ENCODE measurements around the gene ABHD6.
"Not testable (repeated sequence)": the region's sequence is repeated elsewhere in the genome, so short reads cannot be mapped to it uniquely, and the experiment has no call there.

Gene ABHD6

DNA sequence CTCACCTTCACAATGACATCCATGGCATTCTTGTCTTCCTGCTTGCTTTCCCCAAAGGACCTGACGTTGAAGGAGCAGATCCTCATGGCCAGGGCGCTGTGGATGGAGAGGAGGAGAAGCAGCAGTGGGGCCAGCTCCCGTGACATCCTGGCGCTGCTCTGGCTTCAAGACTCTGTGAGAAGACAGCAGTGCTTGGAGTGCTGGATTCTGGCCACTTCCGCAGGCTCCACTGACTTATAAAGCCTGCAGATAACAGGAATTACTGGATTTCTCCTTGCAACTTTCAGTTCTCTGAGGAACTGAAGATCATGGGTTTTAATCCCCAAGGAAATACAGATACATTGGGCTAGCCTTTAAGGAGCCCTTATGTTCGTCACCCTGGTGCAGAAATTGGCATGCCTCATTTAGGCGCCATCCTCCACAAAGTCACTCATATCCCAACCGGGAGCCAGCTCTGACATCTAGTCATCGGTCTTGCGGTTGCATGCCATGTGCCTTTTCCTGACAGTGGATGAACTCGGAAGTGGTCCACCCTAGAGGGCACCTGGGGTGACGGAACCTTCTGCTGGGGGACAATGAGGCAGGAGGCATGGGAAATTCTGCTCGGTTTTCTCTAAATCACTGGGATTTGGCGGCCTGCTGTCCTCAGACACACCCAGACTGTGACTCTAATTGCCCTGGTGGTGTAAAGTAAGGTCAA is 26.7 kb upstream of the ABHD6 start, which contains the start of gene DNASE1L3:
Gene DNASE1L3, minus strand, starts transcription at position 212 of the 700 bp plus-strand sequence. Its CDS starts 66 bp downstream, at position 146.
- no peak for DNase-seq

DNA sequence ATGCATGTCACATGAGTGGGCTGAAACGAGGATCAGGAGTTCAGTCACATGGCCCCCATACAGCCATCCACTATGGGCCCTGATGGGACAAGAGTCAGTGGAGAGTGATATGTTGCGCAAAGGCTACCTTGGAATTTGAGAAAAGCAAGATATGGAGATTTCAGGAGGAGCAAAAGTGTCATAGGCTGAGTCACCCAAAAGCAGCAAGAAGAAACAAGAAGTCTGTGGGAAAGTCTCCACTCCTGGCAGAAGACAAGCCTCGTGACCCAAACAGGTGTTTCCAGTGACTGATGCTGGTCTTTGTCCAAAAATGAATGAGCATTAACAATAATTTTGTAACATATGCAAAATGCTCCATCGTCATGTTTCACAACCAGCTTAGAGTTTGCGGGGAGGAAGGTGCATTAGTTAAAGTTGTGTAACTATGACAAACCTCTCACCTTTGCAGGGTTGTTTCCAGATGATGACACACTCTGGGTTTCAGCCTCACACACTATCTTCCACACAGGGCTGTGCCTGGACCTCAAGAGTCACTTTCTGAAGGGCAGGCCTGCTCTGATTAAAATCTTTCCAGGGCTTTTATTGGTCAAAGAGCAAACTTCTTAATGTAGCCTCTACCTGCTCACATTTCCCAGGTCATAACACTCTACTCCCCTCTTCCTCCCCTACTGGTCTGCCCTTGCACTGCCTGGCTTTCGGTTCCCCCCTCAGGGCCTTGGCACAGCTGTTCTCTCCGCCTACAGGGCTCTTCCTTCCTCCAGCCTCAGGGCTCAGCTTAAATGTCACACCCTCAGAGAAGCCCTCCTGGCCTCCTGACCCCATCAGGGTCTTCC is 22.9 kb upstream of the ABHD6 start:
- peak; percentile 44 to 60 for DNase-seq

DNA sequence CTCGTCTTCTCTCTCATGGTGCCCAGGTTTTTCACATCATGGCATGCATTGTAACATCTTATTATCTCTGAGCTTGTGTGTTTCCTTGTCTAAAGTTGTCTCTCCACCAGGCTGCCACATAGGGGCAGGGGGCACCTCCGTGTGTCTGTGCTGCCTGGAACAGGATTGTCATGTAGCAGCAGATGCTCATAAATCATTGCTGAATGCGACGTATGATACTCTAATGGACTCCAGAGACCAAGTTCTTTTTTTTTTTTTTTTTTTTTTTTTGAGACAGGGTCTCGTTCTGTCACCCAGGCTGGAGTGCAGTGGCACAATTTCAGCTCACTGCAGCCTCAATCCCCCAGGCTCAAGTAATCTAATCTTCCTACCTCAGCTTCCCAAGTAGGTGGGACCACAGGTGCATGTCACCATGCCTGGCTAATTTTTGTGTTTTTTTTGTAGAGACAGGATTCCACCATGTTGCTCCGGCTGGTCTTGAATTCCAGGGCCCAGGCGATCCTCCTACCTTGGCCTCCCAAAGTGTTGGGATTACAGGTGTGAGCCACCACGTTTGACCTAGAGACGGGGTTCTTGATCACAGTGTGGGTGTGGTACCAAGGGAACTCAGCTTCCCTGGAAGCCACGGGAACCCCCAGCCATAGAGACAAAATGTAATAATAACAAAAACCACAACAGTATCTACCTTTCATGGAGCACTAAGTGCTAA is 22.1 kb upstream of the ABHD6 start:
- no peak for DNase-seq

DNA sequence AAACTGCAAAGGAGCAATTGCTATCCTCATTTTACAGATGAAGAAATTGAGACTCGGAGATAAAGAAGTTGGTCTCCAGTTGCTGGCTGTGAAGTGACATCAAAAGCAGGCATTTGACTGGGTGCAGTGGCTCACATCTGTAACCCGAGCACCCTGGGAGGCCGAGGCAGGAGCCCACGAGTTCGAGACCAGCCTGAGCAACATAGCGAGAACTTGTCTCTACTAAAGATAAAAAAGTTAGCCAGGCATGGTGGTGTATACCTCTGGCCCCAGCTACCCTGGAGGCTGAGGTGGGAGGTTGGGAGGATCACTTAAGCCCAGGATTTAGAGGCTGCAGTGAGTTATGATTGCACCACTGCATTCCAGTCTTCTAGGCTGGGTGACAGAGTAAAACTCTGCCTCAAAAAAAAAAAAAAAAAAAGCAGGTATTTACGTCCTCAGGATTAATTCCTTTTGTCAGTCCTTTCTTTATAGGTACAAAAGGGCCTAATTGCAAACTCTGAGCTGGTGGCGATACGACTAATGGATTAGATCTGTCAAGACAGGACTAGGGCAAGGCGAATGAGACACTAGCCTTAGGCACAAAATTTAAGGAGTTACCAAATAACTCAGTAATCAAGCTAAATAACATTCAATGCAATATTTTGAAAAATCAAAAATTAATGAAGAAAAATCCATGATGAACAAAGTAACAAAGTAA is 20.9 kb upstream of the ABHD6 start:
- DNase-seq, result no peak

DNA sequence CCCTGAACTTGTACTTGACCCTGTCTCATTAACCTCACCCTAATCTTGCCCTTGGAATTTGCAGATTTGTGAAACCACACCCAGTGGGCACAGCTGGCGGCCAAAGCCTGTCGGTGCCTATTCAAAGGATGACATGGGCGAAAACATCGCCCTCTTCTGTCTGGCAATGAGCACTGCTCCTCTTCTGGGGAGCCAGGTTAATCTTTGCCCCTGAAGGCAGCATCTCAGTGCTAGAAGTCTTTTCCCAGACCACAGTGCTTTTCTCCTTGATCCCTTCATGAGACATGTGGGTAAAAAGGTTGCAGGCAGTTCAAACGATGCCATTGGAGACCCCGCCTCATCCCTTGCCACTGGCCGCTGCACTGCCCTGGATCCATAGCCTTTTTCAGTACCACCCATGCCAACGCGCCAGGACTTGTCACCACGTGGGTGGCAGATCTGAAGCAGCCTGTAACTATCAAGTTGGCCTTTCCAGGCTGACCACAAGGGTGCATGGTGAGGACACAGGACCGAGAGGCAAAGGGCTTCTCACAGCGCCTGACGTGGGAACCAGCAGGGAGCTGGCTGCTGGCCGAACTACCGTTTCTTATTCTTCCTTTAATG is 20.3 kb upstream of the ABHD6 start:
- DNase-seq, result peak; percentile 93 to 94

DNA sequence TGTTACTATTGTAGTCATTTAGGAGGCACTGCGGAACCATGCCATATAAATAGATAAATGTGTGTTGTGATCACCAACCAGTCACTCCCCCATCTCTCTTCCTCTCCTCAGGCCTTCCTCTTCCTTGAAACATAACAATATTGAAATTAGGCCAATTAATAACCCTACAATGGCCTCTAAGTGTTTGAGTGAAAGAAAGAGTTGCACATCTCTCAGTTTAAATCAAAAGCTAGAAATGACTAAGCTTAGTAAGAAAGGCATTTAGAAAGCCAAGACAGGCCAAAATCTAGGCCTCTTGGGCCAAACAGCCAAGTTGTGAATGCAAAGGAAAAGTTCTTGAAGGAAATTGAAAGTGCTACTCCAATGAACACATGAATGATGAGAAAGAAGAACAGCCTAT is 18.7 kb upstream of the ABHD6 start:
- no peak for DNase-seq

DNA sequence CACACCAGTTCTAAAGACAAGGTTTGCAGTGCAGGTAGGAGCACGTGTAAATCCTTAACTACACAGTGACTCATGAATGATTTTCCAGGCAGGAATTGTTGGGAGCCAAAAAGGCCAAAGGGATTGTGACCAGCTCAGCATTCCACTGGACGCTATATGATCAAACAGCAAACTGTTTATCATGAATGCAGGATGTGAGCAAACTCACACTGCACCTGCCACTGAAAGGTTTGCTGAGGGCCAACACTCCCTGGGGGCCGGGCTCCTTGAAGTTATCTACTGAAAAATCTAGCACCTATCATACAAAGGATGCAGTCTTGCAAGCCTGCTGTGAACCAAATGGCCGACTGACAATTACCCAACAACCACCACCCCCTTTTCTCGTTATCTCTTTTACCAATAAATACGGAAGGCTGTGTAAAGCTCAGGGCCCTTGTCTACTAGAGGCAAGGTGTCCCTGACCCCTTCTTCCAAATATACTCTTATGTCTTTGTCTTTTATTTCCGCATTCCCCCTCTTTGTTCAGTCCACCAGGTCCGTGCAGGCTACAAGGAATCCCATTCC is 15.3 kb upstream of the ABHD6 start:
- no peak for DNase-seq

DNA sequence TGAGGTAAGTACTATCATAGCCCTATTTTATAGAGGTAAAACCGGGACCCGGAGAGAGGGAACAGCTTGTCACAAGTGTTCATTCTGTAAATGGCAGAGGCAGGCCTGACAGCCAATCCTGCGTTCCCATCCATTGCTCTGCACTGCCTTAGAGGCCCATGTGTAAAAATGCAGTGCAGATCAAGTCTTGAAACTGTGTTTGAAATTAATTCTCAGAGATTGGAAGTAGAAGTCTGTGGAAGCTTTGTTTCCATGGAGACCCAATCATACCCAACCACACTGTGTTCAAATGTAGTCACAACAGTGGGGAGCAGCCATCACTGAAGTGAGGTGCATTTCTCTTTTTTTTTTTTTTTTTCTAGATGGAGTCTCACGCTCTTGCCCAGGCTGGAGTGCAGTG is 13.7 kb upstream of the ABHD6 start:
- DNase-seq, result no peak

DNA sequence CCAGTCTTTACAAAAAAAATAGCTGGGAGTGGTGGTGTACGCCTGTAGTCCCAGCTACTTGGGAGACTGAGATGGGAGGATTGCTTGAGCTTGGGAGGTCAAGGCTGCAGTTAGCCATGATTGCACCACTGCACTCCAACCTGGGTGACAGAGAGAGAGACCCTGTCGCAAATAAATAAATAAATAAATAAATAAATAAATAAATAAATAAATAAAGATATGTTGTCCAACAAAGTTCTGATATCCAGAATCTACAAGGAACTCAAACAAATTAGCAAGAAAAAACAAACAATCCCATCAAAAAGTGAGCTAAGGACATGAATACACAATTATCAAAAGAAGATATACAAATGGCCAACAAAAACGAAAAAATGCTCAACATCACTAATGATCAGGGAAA is 9.7 kb upstream of the ABHD6 start:
- DNase-seq, result not testable (repeated sequence)

DNA sequence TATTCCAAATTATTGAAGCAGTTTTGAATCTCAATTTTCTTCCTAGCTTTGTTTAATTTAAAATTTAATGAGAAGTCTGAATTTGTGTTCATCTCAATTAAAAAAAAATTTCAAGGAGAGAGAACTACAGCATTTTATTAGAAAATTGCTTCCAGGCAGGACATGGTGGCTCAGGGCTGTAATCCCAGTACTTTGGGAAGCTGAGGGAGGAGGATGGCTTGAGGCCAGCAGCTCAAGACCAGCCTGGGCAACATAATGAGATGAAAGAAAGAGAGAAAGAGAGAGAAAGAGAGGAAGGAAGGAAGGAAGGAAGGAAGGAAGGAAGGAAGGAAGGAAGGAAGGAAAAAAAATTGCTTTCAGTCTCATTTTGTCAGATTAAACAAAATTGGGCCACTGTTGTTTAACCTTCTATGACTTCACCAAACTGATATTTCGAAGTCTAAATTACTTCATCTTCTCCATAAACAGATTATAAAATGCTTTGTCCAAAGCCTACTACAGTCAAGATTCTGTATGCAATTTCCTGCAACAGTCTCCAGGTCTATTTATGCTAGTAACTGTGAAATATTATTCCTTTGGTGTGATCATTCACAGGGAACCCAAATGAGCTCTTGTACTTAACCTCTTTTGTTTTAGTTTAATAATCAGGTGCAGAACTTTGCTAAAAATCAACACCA is 6.6 kb upstream of the ABHD6 start:
- peak in 1 of 2 experiments; percentile 17 for DNase-seq

DNA sequence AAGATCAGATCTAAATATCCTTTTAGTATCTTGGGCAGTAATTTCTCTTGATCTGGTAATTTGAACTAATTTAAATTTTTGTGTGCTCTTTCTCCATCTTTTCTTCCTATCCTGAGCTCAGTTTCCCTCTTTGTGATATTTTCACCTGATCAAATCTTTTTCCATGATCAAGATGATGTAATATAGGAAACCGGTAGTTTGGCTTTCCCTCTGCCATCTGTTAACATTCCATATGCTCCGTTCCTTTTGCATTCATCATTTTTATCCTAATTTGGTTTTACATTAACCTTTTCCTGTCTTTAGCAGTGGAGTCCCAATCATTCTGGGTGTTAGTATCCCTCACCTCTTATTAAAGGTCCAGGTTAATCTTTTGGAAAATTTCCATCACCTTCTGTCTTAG is 5.9 kb upstream of the ABHD6 start:
- DNase-seq, result no peak

DNA sequence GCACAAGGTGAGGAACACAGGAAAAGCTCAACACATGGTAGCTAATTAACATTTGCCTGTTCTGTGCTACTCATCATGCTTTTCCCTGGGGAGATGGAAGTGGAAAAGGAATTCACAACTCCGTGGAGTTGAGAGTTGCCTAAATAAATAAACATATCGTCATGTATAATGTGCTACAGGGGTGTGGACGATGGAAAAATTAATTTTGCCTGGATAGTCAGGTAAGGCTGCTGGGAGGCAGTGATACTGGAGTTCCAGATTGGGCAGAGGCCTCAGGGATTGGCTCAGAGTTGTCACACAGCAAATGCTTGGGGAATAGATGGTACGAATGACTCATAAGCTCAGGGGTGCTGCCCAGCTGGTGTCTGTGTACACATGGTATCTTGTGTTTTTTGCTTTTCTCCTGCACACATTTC is 3.1 kb upstream of the ABHD6 start:
- DNase-seq, result no peak

DNA sequence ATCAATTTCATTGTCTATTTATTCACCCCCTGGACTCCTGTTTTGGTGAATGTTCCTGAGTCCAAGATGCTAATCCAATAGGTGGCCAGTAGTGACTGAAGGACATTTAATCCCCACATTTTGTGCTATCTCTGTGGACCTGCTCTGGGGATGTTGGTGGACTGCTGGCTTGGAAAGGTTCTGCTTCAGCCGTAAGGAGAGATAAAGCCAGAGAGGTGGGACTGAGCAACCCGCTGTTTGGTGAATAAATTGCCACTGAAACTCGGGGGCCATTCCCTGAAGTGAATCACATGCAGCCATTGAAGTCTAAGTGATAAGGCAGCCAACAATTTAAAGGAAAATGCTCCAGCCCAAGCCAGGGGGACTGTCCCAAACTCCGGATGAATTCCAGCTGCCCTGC is 1.6 kb upstream of the ABHD6 start:
- no peak for DNase-seq

DNA sequence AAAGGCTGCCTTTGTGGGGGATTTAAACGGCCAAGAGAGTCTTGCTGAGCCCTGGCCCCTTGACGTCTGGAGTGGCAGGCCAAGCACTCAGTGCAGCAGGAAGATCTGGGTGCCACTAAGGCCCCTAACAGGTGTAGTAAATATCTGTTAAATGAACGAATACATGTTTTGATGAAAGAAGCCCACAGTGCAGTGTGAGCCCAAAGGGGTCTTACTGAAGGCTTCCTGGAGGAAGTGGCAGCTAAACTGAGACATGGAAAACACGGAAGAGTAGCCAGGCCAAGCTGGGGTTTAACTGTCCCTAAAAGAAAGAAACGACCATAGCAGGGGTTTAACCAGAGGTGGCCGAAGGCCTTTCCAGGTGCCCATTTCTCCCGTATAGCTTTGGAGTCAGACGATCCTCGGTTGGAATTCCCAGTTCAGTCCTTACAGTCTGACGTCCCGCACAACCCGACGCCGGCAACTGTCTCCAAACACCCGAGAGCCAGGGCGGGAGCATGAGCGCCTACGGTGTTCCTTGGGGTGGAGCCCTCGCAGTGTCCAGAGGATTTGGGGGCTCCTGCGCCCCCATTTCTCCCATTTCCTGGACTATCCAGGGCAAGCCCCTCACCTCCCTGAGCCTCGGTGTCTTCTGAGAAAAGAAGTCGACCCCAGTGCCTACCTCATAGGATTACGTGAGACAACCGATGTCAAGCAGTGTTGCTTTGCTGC is 910 bp upstream of the ABHD6 start:
- no peak for DNase-seq

DNA sequence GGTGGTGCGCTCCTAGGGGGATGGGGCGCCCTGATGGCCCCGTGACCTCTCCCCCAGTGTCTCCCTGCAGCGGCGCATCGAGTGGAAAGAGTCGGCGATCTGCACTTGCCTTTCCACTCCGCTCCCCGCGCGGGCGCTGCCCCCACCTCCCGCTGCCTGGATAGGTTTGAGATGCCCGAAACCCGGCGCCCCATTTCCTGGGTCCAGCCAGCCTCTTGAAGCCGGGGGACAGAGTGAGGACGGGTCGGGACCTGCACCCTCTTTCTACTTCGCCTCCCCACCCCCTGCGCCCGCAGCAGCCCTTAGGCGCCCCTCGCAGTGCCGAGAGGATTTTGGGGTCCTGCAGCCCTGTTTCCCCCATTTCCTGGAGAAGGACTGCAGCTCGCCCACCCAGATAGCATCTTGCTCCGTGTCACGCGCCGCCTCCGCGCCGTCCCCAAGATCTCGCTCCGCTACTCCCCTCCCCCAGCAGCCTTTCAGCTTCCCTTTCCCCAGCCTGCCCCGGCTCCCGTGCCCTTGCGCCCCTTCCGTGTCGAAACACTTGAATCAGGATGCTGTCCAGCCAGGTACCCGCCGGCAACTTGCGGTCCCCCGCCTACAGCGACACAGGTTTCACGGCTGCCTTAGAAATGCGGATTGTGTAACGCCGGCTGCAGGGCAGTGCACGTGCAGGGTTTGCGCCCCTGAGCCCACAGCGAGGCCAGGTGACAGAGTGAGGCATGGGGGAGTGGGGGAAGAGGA is 519 bp downstream of the ABHD6 start:
- peak; percentile 63 to 68 for DNase-seq

DNA sequence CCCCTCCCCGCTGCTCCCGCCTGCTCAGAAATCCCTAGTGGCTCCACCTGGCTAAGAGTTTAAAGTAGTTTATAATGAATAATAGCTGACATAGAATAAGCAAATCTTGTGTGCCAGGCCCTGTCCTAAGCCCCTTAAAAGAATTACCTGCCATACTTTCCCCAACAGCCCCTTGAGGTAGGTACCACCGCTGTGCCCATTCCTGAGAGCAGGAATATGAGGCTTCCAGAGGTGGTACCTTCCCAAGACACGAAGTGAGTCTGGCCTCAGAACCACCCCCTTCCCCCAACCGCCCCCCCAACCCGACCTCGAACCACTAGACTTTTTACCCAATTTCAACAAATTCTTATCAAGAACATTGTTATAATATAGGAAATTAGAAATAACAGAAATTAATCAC is 1.2 kb downstream of the ABHD6 start:
- DNase-seq, result no peak

DNA sequence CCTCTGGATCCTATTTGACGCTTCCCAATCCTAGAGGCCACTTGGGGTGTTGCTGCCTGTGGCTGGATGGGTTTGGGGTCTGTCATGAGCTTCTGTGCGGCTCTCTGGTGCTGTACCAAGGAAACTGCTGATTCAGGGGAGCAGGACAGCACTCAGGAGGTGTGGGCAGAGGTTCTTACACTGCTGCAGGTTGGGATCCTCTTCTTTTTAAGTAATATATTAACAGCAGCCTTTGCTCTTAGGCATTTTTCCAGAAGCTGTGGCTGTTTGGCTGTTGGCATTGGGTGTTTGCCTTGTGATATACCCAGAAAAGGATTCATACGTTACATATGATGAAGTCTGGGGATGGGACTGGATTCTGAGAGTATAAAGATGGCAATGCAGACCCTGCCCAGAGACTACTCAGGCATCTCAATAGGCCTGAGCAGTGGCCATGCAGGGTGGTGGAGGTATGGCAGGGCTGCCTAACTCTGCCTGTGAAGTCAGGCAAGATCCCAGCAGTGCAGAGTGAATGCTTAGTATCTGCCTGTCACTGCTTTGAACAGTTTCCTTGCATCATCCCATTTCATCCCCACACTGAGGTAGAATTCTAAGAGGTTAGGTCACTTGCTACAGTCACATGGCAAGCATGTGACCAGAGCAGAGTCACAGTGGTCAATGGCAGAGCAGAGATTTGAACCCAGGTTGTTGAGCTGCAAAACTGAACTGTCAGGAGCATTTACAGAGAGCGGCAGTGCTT is 3.9 kb downstream of the ABHD6 start:
- DNase-seq, result no peak

DNA sequence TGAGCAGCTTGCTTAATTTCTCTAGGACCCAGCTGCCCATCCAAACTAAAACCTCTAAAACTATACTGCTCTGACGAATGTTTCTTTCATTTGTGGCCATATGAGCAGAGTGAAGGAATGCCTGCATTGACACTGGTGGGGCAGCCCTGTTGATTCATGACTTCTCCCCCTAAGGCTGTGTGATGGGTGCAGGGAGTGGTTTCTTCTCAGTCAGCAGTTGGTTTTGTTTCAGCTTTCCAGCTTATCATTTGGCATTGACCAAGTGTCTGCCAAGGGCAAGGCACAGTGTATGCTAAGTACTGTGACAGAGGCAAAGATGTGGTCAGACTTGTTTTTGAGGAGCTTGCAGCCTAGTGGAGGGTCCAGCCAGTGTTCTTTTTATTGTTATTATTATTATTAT is 4.7 kb downstream of the ABHD6 start:
- no peak for DNase-seq

DNA sequence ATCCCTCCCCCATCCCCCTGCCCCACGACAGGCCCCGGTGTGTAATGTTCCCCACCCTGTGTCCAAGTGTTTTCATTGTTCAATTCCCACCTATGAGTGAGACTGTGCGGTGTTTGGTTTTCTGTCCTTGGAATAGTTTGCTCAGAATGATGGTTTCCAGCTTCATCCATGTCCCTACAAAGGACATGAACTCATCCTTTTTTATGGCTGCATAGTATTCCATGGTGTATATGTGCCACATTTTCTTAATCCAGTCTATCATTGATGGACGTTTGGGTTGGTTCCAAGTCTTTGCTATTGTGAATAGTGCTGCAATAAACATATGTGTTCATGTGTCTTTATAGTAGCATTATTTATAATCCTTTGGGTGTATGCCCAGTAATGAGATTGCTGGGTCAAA is 5.3 kb downstream of the ABHD6 start:
- not testable (repeated sequence) for DNase-seq

All from AML-193 (cell line).